ENCODE data around the gene ELOVL6. TPM values are rescaled to one million over a fixed set of nuclear protein-coding genes. Genes with fewer than 3 reads are reported as not detected.
"Not testable (repeated sequence)": the region's sequence is repeated elsewhere in the genome, so short reads cannot be mapped to it uniquely, and the experiment has no call there.

ELOVL6 gene
- total RNA-seq (10 to 100 TPM; 12.7 to 36.6 TPM), polyA plus RNA-seq (ENCODE audit: insufficient read length in 2 of 2) (10 to 100 TPM; 22.8 to 26.4 TPM)
- long read RNA-seq, donor 1, transcript ELOVL6-201 (4 exons, 3,090 nt): major isoform, 13 of 14 reads
- long read RNA-seq, donor 1, partial matches to known transcripts: 0 of 14 reads
- long read RNA-seq, donor 1, other reads (novel, unspliced or antisense): 0 of 14 reads
- long read RNA-seq, donor 2, partial matches to known transcripts: 0 of 3 reads
- long read RNA-seq, donor 2, other reads (novel, unspliced or antisense): 0 of 3 reads
- long read RNA-seq, donor 3, partial matches to known transcripts: 0 of 3 reads
- long read RNA-seq, donor 3, other reads (novel, unspliced or antisense): 0 of 3 reads
- long read RNA-seq, donor 4, full-length matches to known transcripts: 2 of 2 reads
- long read RNA-seq, donor 4, partial matches to known transcripts: 0 of 2 reads
- long read RNA-seq, donor 4, other reads (novel, unspliced or antisense): 0 of 2 reads

DNA sequence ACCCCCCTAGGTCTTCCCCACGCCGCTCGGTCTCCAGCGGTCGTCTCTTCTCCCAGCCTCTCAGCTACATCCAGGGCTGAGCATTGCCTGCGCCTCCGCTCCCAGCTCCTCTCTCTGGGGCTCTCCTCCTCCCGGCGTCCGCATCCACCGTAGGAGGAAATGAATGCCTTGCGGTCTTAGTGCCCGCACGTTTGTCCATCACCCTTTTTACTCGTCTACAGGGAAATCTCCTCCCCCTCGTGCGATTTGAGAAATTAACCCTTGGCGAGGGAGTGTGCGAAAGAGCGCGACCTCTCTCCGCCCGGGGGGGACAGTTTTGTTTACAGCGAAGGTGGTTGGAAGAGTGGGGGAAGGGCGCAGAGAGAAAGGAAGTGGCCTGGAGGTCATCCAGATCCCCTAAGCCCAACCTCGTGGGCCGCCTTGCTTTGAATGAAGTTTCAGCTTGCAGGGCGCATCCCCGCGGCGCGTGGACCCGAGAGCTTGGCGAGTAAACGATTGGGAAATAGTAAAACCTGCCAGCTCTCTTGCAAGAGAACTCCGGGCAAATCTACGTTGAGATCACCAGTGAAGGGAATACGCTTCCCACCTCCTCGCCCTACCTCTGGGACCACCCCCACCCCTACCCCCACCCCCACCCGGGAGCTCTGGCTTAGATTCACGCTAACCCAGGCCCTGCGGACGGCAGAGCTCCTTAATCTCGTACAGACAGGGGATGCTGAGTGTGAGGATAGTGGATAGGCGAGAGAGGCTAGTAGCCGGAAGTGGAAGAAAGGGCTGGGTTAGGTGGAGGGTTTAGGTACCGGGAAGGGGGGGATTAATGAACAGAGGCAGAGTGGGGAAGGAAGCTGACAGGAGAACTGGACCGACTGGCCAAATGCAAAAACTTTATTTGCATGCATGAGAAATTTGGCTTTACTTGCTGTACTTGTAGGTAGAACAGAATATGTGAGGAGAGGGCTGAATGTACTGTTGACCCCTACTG is at the start of gene ELOVL6:
Gene ELOVL6 (minus strand): TSS at position 181 of the 982 bp plus-strand sequence. CDS start 280 bp downstream, outside the sequence.
- peak; percentile 54 to 94 (median 68) for DNase-seq (ENCODE audit: low read depth in 4 of 6, low spot score in 6 of 6)
- no peaks in the 10 kb centered on the region for H3K36me3 ChIP-seq (ENCODE audit: control insufficient read depth, insufficient read depth, low read length)
- H3K27me3 ChIP-seq (ENCODE audit: control insufficient read depth, insufficient read depth, low read length): no peaks in the 10 kb centered on the region
- WGBS (ENCODE audit: insufficient coverage): 0% methylated on average over 23 of the region's 48 CpGs
- H3K4me1 ChIP-seq (ENCODE audit: control insufficient read depth, insufficient read depth, low read length): no peaks in the 10 kb centered on the region
- peak within 1 kb of the TSS; percentile 84 for H3K4me3 ChIP-seq (ENCODE audit: low read depth, low read length)
- H3K9me3 ChIP-seq (ENCODE audit: control insufficient read depth, insufficient read depth, low read length): no peaks in the 10 kb centered on the region
- H3K27ac ChIP-seq (ENCODE audit: low read depth, low read length): peak within 1 kb of the TSS; percentile 89

- 61% methylated on average over 3 of the region's 4 CpGs for WGBS (ENCODE audit: insufficient coverage)
- no peak overlapping the region for H3K27ac ChIP-seq (ENCODE audit: low read depth, low read length)
- peak in 1 of 6 donors; percentile 16 for DNase-seq (ENCODE audit: low read depth in 4 of 6, low spot score in 6 of 6)
- no peaks in the 10 kb centered on the region for H3K4me1 ChIP-seq (ENCODE audit: control insufficient read depth, insufficient read depth, low read length)
- H3K9me3 ChIP-seq (ENCODE audit: control insufficient read depth, insufficient read depth, low read length): no peaks in the 10 kb centered on the region
- no peaks in the 10 kb centered on the region for H3K36me3 ChIP-seq (ENCODE audit: control insufficient read depth, insufficient read depth, low read length)
- no peak overlapping the region for H3K4me3 ChIP-seq (ENCODE audit: low read depth, low read length)
- H3K27me3 ChIP-seq (ENCODE audit: control insufficient read depth, insufficient read depth, low read length): no peaks in the 10 kb centered on the region
These were observed 49.7 kb upstream of the ELOVL6 start for GRCh38 chr4:110248100-110248499.

- H3K27ac ChIP-seq (ENCODE audit: low read depth, low read length): no peak overlapping the region
- H3K36me3 ChIP-seq (ENCODE audit: control insufficient read depth, insufficient read depth, low read length): no peaks in the 10 kb centered on the region
- no peaks in the 10 kb centered on the region for H3K9me3 ChIP-seq (ENCODE audit: control insufficient read depth, insufficient read depth, low read length)
- no peaks in the 10 kb centered on the region for H3K27me3 ChIP-seq (ENCODE audit: control insufficient read depth, insufficient read depth, low read length)
- 83% methylated on average over 1 of the region's 3 CpGs for WGBS (ENCODE audit: insufficient coverage)
- no peak overlapping the region for H3K4me3 ChIP-seq (ENCODE audit: low read depth, low read length)
- no peaks in the 10 kb centered on the region for H3K4me1 ChIP-seq (ENCODE audit: control insufficient read depth, insufficient read depth, low read length)
- no peak for DNase-seq (ENCODE audit: low read depth in 4 of 6, low spot score in 6 of 6)
These were observed 49.2 kb upstream of the ELOVL6 start for GRCh38 chr4:110247591-110247990.

- Histone ChIP-seq H3K27ac (ENCODE audit: low read depth, low read length) (no peak overlapping the region), H3K36me3 (ENCODE audit: control insufficient read depth, insufficient read depth, low read length) (no peaks in the 10 kb centered on the region), H3K4me3 (ENCODE audit: low read depth, low read length) (no peak overlapping the region), H3K4me1 (ENCODE audit: control insufficient read depth, insufficient read depth, low read length) (no peaks in the 10 kb centered on the region), H3K9me3 (ENCODE audit: control insufficient read depth, insufficient read depth, low read length) (no peaks in the 10 kb centered on the region), H3K27me3 (ENCODE audit: control insufficient read depth, insufficient read depth, low read length) (no peaks in the 10 kb centered on the region)
- DNase-seq (ENCODE audit: low read depth in 4 of 6, low spot score in 6 of 6): no peak
- WGBS (ENCODE audit: insufficient coverage): no CpG with 5 or more reads among the region's 5 CpGs
These were observed 47.2 kb upstream of the ELOVL6 start for GRCh38 chr4:110245577-110245976.

DNA sequence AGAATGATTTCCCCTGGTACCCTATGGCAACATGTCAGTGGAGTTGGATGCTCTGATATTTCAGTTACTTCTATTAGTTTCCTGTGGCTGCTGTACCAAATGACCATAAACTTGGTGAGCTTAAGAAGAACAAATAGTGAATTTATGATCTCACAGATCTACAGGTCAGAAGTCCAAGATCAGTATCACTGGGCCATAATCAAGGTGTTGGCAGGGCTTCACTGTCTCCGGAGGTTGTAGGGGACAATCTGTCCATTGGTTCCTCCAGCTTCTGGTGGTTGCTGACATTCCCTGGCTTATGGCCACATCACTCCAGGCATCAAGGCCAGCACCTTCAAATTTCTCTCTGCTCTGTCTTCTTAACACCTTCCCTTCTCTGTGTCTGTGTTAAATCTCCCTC is 37.9 kb upstream of the ELOVL6 start:
- Histone ChIP-seq H3K27me3 (ENCODE audit: control insufficient read depth, insufficient read depth, low read length) (no peaks in the 10 kb centered on the region), H3K4me1 (ENCODE audit: control insufficient read depth, insufficient read depth, low read length) (no peaks in the 10 kb centered on the region), H3K36me3 (ENCODE audit: control insufficient read depth, insufficient read depth, low read length) (no peaks in the 10 kb centered on the region), H3K27ac (ENCODE audit: low read depth, low read length) (no peak overlapping the region), H3K9me3 (ENCODE audit: control insufficient read depth, insufficient read depth, low read length) (peaks cover 1% of the 10 kb centered on the region), H3K4me3 (ENCODE audit: low read depth, low read length) (no peak overlapping the region)
- WGBS (ENCODE audit: insufficient coverage): 100% methylated on average over 1 of the region's 1 CpG
- no peak for DNase-seq (ENCODE audit: low read depth in 4 of 6, low spot score in 6 of 6)

DNA sequence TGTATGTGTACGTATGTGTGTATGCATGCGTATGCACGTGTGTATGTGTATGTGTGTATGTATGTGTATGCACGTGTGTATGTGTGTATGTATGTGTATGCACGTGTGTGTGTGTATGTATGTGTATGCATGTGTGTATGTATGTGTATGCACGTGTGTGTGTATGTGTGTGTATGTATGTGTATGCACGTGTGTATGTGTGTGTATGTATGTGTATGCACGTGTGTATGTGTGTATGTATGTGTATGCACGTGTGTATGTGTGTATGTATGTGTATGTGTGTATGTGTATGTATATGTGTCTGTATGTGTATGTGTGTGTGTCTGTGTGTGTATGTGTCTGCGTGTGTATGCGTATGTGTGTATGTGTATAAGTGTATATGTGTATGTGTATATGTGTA is 35.2 kb upstream of the ELOVL6 start:
- DNase-seq (ENCODE audit: low read depth in 4 of 6, low spot score in 6 of 6); H3K9me3 ChIP-seq (ENCODE audit: control insufficient read depth, insufficient read depth, low read length); H3K4me3 ChIP-seq (ENCODE audit: low read depth, low read length); H3K27me3 ChIP-seq (ENCODE audit: control insufficient read depth, insufficient read depth, low read length); H3K36me3 ChIP-seq (ENCODE audit: control insufficient read depth, insufficient read depth, low read length); H3K4me1 ChIP-seq (ENCODE audit: control insufficient read depth, insufficient read depth, low read length); H3K27ac ChIP-seq (ENCODE audit: low read depth, low read length): not testable (repeated sequence)
- 86% methylated on average over 11 of the region's 11 CpGs for WGBS (ENCODE audit: insufficient coverage)

DNA sequence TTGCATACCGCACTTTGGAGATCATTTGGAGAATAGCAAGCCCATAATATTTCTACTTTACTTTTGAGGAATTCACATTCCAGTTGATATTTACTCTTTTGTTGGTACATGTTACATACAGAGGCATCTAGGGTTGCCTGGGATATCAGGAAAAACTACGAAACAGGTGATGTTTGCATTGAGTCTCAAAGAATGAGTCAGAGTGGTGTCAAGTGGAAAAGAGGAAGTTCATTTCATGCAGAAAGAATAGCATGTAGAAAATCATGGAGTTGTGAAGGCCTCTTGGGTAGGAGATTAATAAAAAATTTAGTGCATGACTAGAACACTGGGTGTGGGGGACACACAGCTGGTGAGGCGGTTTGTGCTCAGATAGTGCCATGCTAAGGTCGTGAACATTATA is 33.5 kb upstream of the ELOVL6 start:
- Histone ChIP-seq H3K9me3 (ENCODE audit: control insufficient read depth, insufficient read depth, low read length) (peaks cover 1% of the 10 kb centered on the region), H3K4me1 (ENCODE audit: control insufficient read depth, insufficient read depth, low read length) (no peaks in the 10 kb centered on the region), H3K27me3 (ENCODE audit: control insufficient read depth, insufficient read depth, low read length) (no peaks in the 10 kb centered on the region), H3K4me3 (ENCODE audit: low read depth, low read length) (no peak overlapping the region), H3K36me3 (ENCODE audit: control insufficient read depth, insufficient read depth, low read length) (no peaks in the 10 kb centered on the region), H3K27ac (ENCODE audit: low read depth, low read length) (no peak overlapping the region)
- no peak for DNase-seq (ENCODE audit: low read depth in 4 of 6, low spot score in 6 of 6)
- WGBS (ENCODE audit: insufficient coverage): 88% methylated on average over 3 of the region's 4 CpGs

DNA sequence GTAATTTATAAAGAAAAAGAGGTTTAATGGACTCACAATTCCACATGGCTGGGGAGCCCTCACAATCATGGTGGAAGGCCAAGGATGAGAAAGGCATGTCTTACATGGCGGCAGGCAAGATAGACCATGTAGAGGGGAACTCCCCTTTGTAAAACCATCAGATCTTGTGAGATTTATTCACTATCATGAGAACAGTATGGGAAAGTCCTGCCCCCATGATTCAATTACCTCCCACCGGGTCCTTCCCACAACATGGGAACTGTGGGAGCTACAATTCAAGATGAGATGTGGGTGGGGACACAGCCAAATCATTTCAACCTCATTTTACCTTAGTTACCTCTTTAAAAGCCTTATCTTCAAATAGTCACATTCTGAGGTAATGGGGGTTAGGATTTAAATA is 30.9 kb upstream of the ELOVL6 start:
- no peak overlapping the region for H3K27ac ChIP-seq (ENCODE audit: low read depth, low read length)
- H3K4me1 ChIP-seq (ENCODE audit: control insufficient read depth, insufficient read depth, low read length): no peaks in the 10 kb centered on the region
- WGBS (ENCODE audit: insufficient coverage): no CpG with 5 or more reads among the region's 2 CpGs
- H3K36me3 ChIP-seq (ENCODE audit: control insufficient read depth, insufficient read depth, low read length): no peaks in the 10 kb centered on the region
- no peak for DNase-seq (ENCODE audit: low read depth in 4 of 6, low spot score in 6 of 6)
- H3K9me3 ChIP-seq (ENCODE audit: control insufficient read depth, insufficient read depth, low read length): no peaks in the 10 kb centered on the region
- H3K27me3 ChIP-seq (ENCODE audit: control insufficient read depth, insufficient read depth, low read length): no peaks in the 10 kb centered on the region
- no peak overlapping the region for H3K4me3 ChIP-seq (ENCODE audit: low read depth, low read length)

GRCh38 chr4:110224812-110225211 is 26.4 kb upstream of the ELOVL6 start:
- H3K27me3 ChIP-seq (ENCODE audit: control insufficient read depth, insufficient read depth, low read length): no peaks in the 10 kb centered on the region
- no peak overlapping the region for H3K4me3 ChIP-seq (ENCODE audit: low read depth, low read length)
- DNase-seq (ENCODE audit: low read depth in 4 of 6, low spot score in 6 of 6): no peak
- no peaks in the 10 kb centered on the region for H3K4me1 ChIP-seq (ENCODE audit: control insufficient read depth, insufficient read depth, low read length)
- 17% methylated on average over 2 of the region's 4 CpGs for WGBS (ENCODE audit: insufficient coverage)
- H3K36me3 ChIP-seq (ENCODE audit: control insufficient read depth, insufficient read depth, low read length): no peaks in the 10 kb centered on the region
- H3K9me3 ChIP-seq (ENCODE audit: control insufficient read depth, insufficient read depth, low read length): no peaks in the 10 kb centered on the region
- H3K27ac ChIP-seq (ENCODE audit: low read depth, low read length): no peak overlapping the region

Measured in spinal cord (tissue), 10 donors.